ENCODE results near the gene CD300LD.
"Not testable (repeated sequence)": the region's sequence is repeated elsewhere in the genome, so short reads cannot be mapped to it uniquely, and the experiment has no call there.

CD300LD gene

DNA sequence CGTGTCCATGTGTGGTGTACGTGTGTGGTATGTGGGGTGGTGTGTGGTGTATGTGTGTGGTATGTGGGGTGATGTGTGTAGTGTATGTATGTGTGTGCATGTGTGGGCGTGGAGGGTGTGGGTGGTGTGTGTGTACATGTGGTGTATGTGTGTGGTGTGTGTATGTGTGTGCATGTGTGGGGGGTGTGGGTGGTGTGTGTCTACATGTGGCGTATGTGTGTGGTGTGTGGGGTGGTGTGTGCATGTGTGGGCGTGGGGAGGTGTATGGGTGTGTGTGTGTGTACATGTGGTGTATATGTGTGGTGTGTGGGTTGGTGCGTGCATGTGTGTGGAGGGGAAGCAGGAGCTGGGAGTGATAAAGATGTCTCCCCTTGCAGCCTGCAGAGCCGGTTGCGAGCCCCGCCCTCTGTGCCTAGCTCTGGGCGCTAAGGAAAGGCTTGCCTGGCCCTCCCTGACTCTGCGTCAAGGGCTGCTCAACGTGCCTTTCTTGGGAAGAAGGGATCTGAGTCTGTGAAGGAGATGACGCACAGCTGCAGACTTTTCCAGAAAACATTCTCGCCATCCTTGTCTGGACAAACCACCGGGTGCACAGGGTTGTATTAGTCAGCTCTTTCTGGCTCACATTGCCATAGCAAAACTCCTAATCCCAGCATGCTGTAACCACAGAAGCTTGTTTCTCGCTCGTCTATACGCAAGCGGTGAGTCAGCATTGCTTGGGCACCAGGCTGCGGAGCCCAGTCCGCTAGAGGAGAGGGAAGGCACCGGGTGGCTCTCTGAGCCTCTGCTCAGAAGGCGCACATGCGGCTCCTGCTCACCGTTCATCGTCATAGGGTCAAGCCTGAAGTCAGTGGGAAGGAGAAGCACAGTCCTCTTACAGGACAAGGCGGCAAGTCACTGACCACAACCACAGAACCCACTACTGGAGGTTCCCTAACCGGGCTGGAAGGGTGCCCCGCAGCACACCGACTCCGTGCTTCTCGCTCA, 22.8 kb downstream of the CD300LD start:
- peak; percentile 14 to 85 for DNase-seq

DNA sequence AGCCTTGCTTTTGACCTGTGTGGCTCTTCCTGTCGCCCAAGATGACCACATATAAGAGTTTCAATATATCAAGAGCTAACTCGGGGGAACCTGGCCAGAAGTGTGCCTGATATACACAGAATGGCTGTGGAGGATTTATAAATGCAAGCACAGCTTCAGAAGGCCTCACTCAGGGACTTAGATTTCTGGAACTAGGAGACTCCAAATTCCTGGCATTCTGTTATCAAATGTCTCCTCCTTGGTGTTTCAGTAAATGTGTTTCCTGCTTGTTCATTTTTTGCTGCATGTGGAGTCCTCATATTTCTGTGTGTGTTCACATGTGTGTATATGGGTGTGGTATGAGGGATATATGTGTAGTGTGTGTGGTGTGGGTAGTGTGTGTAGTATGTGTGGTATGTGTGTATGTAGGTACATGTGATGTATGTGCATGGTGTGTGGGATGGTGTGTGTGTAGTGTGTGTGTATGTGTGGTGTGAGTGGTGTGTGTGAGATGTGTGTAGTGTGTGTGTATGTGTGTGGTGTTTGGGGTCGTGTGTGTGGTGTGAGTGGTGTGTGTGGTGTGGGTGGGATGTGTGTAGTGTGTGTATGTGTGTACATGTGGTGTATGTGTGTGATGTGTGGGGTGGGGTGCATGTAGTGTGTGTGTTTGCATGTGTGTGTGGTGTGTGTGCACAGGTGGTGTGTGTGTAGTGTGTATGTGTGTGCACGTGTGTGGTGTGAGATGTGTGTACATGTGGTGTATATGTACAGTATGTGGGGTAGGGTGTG, 23.8 kb downstream of the CD300LD start:
- DNase-seq: no peak

DNA sequence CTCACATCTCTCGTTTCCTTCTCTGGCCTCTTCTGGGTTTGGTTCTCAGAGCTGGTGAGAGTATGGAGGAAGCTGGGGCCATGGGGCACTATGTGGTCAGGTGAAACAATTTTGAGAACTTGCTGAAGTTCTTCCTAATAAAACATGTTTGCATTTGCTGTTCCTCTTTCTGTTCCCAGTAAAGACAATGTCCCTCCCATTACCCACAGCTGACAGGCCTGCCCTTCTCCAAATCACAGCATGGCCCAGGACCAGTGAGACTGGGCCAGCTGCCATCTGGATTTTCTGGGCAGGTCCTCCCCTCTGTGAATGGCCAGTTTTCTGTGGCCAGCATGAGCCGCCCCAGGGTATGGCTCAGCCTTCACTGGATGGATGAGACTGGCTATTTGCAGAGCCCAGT, 24.7 kb downstream of the CD300LD start, which contains the start of gene CD300H:
TSS of gene CD300H (minus strand) at position 113 of the 400 bp plus-strand sequence.
- peak; percentile 8 to 39 for DNase-seq

DNA sequence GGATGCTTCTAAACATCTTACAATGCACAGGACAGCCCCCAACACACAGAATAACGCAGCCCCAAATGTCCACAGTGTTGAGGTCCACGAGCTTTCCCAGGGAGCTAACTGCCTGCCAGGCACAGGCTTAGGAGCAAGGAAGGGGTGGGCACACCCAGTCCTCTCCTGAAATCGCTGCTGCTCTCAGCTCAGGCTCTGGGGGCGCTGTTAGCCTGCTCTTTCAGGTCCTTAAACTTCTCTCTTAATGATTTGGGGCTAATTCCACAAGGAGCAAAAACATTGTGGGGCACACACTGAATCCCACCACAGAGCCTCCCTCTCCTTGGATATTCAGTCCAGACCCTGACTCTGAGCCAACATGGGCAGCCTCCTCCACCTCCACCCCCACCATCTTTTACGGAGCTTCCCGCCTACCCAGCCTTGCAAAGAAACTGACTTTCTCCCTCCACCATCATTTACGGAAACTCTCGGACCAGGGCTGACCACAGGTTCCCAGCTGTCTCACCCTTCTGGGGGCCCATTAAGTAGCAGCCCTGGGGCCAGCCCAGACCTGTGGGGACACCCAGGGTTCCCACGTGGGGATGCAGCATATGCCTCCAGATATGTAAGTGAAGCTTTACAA, 25.8 kb downstream of the CD300LD start:
- peak; percentile 27 to 50 for DNase-seq

DNA sequence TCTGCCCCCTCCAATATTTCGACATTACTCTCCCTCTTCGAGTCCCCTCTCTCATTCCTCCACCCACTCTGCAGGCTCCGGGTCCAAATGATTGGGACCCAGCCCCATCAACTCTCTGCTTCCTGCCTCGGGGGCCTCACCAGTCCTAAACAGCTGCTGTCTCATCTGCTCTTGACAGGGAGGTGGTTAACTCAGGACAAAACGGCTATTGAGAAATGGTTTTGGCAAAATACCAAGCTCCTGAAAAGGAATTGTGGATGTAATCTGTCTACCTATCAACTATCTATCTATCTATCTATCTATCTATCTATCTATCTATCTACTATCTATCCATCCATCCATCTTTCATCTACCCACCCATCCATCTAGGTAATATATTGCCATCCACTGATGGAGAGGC, 27.0 kb downstream of the CD300LD start:
- DNase-seq: no peak

DNA sequence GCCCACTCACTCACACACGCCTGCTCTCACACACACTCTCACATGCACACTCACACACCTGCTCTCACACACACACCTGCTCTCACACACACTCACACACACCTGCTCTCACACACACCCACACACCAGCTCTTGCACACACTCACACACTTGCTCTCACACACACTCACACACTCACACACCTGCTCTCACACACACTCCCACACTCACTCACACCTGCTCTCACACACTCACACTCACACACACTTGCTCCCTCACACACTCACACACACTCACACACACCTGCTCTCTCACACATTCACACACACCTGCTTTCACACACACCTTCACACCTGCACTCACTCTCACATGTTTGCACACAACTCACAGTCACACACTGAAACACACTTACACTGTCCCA, 28.7 kb downstream of the CD300LD start:
- DNase-seq: no peak

DNA sequence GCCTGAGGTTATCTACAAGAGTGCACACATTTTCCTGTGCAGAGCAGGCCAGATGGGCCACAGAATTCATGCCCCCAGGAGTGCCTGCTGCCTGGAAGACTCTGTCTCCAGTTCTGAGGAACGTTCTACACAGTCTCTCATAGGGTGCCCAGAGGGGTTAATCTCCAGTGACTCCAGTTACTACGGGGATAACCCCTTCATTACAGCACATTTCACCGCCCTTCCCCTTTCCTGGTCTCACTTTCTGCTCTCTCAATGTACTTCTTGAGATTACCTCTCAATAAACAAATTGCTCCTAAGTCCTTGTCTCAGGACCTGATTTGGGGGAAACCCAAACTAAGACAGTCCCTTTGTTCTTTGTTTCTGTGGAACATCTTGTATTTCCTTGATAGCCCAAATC, 30.5 kb downstream of the CD300LD start:
- no peak for DNase-seq

DNA sequence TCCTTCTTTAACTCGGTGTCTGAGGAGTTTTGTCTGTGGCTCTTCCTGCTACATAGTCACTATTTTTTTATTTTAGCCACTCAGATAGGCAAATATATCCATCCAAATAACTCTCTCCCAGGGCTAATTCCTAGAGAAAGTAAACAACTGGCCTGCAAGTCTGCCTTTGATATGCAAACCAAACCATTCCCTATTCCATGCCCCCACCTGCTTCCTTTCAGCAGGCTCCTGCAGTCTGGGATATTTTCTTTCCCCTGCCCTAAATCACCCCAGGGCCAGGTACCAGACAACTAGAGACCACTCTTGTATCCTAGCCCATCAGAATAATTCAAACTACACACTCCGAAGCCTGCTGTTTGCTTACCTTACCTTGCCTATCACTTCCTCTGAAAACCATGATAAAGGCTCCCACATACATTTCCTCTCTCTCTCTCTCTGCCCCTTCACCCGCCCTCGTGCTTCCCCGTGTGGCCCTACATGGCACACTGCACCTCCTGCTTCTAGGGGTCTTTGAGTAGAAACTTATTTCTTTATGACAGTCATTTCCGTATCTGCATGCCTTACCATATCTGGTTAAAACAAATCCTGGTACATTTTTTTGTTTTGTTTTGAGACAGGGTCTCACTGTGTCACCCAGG, 33.1 kb downstream of the CD300LD start:
- no peak for DNase-seq

DNA sequence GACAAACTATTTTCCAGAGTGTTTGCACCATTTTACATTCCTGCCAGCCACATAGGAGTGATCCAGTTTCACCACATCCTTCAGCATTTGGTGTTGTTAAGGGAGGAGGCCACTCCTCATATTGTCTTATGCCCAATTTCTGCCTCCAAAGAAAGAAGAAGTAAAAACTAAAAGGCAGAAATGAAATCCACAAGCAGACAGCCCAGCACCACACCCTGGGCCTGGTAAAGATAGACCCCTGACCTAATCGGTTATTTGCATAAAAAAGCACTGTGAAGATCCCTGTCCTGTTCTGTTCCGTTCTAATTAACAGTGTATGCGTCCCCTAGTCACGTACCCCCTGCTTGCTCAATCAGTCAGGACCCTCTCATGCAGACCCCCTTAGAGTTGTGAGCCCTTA, 33.7 kb downstream of the CD300LD start:
- not testable (repeated sequence) for DNase-seq

DNA sequence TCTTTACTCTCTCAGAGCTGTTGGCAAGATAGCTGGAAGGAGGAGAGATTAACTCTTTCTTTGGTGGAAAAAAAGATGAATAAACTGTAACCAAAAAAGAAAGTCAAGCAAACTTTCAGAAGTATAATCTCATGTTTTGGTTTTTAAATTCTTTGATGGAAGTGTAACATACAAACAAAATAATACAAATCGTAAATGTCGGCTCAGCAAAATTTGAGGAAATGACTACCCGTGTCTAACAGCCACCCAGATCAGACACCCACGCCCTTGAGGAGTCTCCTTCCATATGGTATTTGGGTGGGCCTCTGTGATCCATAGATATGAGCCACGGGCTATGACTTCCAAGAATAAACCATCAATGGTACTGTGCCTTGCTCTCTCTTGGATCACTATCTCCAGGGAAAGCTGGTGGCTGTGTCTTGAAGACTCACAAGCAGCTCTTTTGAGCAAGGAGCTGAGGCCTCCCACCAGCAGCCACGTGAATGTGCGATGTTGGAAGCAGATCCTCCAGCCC, 36.6 kb downstream of the CD300LD start:
- DNase-seq: no peak

DNA sequence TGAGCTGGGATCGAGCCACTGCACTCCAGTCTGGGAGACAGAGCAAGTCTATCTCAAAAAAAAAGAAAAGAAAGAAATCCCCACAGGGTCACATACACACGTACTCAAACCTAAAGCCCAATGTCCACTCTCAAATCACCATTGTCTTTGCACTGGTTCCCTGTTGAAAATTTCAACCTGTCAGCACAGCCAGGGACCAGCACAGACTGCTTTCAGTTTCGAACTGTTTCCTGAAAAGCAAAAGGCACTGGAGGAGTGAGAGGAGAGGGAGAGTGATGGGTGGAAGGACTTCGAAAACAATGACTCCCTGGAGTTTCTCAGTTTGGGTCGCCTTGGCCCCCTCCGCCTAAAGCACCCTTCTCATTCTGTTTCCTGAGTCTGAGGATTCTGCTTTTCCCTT, 37.2 kb downstream of the CD300LD start:
- no peak for DNase-seq

DNA sequence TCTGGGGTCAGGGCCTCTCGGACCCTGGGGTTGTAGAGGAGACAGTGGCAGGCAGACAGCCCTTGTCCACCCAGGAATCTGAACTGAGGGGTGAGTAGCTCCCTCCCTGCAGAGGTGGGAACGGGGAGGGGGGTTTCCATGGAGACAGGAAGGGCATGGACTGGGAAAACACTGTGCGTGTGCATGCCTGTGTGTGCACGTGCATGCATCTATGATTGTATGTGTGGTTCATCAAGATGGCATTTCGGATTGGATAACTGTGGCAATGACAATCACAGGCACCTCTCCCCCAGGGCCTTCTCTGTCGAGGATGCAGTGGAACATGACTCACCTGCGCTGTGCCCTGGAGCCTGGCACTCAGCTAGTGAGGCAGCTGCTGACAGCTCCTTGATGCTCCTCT, 40.0 kb downstream of the CD300LD start:
- DNase-seq: no peak

DNA sequence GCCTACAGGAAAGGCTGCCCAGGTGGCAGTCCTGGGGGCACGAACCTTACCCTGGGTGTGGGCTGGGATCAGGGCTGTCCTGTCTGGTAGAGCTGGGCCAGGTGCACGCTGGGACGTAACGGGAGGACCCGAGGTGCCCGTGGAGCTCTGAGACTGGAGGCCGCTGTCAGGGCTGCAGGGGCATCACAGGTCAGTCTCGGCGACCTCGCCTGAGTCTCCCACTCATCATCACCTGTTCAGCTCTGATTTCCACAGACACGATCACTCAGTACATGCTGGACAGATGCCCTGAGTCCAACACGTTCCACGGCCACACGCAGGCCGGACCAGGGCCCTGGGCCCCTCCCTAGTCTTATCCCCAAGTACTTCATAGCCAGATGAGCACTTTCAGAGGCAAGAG, 41.5 kb downstream of the CD300LD start:
- no peak for DNase-seq

DNA sequence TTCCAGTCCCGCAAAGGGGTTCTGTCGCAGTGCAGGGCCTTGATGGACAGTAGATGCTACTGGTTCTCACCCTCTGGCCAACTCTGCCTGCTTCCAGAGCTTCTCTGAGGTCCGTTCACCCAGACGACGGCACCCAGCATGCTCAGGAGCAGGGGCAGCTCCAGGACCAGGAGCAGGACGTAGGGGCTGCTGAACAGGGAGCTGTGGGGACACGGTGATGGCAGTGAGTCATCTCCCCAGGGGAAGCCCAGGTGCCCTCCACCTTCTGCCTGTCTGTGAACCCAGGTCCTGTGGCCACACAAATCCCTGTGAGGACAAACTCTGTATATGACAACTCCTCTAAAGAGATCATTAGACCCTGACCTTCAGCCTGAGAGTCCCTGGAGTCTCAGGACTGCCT, 42.7 kb downstream of the CD300LD start:
- DNase-seq: no peak

DNA sequence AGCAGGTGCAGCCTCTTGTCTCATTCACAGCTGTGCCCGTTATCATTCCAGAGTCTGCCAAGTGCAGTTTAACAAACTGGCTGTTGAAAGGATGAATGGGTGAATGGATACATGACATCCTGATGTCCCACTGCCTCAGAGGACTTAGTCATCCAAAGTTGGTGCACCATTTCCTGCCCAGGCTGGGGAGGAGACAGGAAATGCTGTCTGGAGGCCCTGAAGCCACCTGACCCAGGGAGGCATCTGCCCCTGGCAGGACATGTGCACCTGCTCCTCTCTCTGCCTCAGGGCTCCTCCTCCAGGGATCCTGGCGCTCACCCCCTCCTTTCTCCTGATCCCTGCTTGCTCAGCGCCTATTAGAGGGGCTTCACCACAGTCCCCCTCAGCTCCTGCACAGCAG, 44.3 kb downstream of the CD300LD start:
- no peak for DNase-seq

DNA sequence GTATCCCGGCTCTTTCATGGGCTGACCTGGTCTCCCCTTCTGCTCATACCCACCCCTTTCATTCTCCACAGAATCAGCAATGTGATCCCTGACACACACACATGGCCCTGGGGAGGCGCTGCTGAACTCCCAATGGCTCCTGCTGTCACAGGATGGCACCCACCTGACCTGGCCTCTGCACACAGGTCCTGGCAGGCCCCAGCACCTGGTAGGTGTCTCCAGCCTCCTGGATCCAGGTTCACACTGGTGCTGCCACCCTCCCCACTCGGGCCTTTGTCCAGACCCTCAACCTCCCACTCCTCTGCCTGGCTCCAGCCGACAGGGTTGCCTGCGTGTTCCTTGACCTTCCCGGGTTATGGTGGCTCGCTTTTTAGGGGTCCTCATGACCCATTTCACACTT, 44.8 kb downstream of the CD300LD start:
- no peak for DNase-seq

DNA sequence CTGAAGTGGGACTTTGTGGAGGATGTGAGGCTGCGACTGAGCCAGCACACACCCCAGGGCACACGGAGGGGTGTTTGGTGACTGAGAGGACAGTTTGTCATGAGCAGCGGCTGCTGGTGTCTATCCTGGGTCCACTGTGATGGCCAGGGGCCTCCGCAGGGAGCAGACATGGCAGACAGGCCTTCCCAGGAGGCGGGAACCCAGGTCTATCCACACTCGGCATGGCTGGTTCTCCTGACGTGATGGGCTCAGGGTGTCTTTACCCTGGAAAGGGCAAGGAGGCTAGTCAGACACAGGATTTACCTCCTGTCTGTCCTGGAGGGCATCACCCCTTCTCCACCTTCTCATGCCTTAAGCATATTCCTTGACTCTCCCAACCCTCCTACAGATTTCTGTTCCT, 45.5 kb downstream of the CD300LD start:
- DNase-seq: no peak

DNA sequence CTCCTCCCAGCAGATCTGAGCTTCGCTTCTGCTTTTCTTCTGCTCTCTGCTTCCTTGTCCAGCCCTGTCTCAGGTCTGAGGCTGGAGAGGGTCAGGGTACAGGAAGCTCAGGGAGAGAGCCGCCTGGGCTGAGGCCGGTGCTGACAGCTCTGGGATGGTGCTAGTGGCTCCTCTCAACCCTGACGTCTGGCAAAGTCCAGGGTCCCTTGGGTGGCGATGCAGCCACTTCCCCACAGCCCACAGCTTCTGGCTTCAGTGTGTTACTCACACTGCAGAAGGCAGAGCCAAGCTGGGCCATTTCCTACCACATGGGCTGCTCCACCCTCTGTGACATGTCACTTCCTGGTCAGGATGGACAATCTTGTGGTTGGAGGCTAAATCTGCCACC, 46.2 kb downstream of the CD300LD start, which contains the start of gene CD300C:
TSS of gene CD300C (minus strand) at position 273 of the 388 bp plus-strand sequence. CDS start 333 bp downstream, outside the sequence.
- peak; percentile 10 to 75 for DNase-seq

DNA sequence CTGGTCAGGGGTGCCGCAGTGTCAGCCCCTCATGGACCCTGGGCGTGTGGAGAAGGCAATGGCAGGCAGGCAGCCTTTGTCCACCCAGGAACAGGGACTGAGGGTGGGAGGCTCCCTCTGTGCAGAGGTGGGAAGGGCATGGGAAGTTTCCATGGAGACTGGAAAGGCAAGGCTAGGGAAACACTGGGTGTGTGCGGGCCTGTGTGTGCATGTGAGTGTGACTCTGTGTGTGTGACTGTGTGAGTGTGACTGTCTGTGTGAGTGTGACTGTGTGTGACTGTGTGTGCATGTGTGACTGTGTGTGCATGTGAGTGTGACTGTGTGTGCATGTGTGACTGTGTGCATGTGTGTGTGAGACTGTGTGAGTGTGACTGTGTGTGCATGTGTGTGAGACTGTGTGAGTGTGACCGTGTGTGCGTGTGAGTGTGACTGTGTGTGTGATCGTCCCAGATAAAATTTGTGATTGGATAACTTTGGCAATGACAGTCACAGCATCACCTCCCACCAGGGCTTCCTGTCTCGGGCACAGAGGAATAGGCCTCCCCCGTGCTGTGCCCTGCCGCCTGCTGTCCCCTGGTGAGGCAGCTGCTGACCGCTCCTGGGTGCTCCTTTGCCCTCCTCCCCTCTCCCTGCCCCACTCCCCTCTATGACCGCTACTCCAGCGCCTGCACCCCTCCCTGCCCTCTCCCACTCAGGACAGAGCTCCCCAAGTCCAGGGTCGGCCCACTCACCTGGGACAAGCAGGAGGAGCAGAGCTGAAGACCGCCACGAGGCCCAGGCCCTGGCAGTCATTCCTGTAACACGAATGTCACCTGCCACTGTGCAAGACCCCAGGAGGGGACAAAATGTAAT, 46.9 kb downstream of the CD300LD start:
- DNase-seq: no peak

DNA sequence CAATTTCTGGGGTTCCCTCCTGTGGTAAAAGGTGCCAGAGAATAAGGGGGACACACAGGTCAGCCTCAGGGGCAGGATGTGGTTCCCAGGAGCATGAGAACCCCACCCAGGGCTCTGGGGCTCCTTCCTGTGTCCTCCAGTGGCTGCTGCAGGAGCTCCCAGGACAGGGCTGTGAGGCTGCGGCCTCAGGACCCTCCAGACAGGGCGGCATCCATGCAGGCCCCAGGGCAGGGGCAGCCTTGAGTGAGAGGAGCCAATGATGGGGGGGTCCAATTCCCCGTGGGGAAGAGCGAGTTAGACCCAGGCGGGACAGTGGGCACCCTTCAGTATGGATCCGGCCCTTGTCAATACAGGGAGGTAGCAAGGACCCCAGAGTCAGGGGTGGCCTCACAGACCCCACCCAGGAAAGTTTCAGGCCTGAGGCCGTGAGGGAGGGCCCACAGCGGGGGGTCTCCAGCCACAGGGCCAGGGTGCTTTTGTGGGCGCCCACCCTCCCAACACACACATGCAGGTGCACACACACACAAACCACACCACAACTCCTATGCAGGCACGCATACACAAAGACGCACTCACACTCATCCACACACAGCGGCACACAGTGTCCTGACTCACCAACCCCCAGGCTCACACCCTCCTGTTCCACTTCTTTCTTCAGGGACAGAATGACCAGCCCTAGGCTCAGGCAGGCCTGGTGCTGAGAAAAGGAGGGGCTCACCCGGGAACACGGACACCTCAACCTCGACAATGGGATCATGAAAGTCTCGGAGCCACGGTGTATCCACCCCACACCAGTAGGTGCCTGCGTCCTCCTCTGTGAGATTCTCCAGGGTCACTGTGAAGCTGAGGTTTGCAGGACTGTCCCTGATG, 48.0 kb downstream of the CD300LD start:
- no peak for DNase-seq

DNA sequence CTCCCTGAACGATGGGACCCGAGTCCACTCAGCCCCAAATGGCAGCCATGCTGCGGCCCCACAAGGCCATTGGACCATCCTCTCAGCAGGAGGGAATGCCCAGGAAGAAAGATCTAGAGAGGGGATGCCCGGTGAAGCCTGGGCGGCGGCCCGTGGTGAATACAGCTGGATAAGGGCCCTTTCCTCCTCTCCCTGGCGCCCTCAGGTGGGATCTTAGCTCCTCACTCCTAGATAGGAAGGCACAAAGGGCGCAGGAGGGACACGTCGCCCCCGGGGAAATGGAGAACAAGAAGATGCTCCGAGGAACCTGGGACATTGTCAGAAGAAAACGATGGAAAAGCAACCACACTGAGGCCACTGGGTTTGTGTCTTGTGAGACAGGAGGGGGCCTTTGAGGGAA, 48.7 kb downstream of the CD300LD start:
- DNase-seq: no peak

Measured in CD4-positive, alpha-beta T cell treated with Interleukin-4 for 1 hour (primary cell).